Myocyte (in vitro differentiated cells): ENCODE measurements around the gene GET4. TPM values are rescaled to one million over a fixed set of nuclear protein-coding genes. Genes with fewer than 3 reads are reported as not detected.
"Not testable (repeated sequence)": the region's sequence is repeated elsewhere in the genome, so short reads cannot be mapped to it uniquely, and the experiment has no call there.

Source experiments
- DNase-seq: peaks from one replicate; pipeline ENCODE4 v3.0.0-alpha.2; 2012; ENCODE audit warnings: low read depth
- total RNA-seq: library from RNA; depleted of rRNA; stranded (reverse); fragments of >200 nt; gene quantifications from 2 replicates; pipeline ENCODE4 v1.2.3, GENCODE V29; 2014

GET4 gene
- total RNA-seq, 1 donor from 2014 or later, result 47.6 TPM

DNA sequence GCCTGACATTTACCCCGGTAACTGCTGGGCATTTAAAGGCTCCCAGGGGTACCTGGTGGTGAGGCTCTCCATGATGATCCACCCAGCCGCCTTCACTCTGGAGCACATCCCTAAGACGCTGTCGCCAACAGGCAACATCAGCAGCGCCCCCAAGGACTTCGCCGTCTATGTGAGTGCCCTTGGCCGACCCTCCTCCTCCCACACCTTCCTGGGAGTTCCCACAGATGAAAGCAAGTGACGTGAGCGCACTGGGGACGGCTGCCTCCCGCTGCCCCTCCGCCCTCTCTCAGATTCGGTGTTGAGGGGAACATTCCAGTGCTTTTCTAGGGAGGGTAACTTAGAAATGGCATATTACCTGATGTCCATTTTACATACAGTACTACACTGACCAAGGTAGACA is 7.0 kb upstream of the GET4 start:
- no peak for DNase-seq

DNA sequence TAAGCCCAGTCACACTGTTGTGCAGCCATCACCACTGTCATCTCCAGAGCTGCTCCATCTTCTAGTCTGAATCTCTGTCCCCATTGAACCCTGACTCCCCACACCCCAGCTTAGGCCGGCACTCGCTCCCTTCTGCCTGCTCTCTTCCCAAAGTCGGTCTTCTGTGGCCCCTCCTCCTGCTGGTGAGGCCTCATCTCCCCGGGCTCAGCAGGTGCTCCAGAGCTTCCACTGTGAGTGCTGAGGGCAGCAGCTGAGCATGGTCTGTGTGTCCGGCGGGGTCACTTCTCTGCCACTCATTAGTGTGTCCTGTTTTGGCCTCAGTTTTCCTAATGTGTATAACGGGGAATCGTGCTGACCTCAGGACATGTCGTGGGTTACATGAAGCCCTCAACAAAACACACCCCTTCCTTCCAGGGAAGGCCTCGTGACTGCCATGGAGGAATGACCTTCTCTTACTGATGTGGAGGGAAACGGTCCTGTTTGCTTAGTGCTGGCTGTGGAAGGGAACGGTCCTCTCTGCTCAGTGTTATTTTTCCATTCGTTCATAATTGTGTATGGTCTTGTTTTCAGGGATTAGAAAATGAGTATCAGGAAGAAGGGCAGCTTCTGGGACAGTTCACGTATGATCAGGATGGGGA is 4.3 kb upstream of the GET4 start:
- peak; percentile 66 for DNase-seq

DNA sequence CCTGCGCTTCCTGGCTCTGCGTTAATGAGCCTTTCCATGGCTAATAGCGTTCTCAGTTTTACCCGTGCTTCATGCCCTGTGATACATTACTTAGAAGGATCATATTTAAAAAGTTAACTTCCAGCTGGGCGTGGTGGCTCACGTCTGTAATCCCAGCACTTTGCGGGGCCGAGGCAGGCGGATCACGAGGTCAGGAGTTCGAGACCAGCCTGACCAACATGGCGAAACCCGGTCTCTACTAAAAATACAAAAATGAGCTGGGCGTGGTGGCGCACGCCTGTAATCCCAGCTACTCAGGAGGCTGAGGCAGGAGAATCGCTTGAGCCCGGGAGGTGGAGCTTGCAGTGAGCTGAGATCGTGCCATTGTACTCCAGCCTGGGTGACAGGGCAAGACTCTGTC is 3.7 kb upstream of the GET4 start:
- DNase-seq, result not testable (repeated sequence)

DNA sequence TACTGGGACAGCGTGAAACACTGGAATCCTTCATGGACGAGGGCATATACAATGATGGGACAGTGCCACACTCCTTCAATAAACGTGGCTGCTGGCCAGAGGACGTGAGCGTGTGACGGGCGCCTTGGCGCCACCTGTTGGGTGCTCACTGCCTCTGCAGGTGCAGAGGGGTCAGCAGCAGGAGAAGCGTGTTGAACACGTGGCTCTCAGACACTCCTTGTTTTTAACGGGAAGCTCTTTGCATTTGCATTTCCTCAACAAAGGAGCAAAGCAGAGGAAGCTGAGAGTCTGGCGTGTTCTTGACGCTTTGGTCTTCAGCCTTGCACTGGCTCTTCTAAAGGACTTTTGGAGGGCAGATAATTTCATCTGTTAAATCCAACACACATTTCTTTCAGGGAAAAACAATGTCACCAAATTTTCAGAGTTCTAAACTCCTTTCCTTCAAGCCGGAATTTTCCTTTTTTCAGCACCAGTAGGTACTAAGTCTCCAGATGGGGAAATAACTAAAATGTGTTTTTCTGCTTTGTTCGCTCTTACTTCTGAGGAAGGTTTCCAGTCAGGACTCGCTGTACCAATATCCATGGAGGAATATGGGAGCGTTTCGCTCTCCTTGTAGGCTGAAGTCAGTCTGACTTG is 2.9 kb upstream of the GET4 start:
- peak; percentile 78 for DNase-seq

DNA sequence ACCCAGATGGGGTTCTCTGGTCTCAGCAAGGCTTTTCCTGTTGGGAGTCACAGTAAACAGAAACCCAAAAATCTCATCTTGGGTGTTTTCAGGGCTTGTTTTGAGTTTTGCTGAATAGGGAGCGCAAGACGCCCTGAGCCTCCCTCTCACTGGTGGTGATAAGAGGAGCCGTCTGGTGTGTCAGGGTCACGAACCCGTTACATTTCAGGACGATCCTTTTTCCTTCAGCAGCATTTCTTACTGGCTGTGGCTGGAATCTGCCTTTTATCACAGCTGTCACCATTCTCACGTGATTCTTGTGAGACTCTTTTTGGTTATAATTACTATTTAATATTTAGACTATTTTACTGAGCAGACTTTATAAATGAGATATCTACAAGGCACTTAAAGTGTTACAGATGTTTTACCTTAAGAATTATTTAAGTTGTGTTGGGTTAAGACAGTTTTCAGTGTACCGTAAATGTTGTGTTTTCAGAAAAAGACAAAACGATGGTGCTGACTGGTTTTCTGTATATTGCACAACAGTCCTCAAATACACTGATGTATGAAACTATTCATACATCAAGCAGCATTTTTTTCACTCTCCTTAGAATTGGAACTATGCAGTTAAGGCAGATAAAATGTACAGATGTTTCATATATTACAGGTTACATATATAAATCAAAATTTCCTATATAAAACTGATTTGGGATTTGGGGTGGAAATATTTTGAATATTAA is 2.2 kb upstream of the GET4 start:
- DNase-seq, result no peak

DNA sequence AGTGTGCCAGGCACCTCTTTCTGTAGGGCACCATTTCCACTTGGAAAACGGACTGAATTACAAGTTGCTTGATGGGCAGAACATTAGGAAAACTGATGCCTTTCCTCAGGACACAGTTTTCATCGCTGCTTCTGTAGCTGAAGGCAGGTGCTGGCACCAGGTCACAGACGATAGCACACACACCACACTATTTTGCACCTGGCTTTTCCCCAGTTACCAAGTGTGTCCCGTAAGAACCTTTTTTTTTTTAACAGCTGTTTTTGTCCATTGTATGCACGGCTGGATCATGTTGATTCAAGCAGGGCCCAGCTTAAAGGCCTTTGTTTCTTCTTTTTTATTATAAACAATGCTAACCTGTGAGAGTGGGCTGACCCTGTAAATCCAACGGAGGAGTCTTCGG is 1.3 kb upstream of the GET4 start:
- DNase-seq, result no peak

DNA sequence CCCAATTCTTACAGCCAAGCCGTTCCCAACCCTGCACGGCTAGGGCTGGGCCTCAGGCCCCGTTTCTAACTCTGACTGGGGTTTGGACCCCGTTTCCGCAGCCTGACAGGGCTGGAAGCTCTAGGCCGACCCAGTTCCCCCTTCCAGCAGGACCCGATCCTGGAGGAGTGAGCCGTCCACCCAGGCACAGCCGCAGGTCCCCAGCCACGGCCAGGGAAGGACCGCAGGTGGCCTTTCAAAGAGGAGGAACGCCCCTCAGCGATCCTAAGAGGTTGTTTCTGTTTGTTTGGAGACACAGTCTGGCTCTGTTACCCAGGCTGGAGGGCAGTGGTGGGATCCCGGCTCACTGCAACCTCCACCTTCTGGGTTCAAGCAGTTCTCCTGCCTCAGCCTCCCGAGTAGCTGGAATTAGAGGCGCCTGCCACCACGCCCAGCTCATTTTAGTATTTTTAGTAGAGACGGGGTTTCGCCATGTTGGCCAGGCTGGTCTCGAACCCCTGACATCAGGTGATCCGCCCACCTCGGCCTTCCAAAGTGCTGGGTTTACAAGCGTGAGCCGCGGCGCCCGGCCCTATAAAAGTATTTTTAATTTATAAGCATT is 778 bp upstream of the GET4 start:
- DNase-seq, result no peak

DNA sequence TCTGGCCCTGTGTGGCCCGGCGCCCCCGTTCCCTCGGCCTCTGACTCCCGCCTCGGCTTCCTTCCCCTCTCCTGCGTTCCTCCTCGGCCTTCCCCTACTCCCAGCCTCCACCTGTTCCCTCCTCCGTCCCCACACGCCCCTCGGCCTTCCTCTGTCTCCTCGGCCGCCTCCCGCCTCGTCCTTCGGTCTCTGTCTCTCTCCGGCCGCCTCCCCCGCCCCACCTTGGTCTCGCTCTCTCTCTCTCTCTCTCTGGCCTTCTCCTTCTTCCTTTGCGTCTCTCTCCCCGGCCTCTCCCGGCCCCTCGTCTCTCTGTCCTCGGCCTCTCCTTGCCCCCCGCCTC is 588 bp downstream of the GET4 start:
- DNase-seq, result no peak

DNA sequence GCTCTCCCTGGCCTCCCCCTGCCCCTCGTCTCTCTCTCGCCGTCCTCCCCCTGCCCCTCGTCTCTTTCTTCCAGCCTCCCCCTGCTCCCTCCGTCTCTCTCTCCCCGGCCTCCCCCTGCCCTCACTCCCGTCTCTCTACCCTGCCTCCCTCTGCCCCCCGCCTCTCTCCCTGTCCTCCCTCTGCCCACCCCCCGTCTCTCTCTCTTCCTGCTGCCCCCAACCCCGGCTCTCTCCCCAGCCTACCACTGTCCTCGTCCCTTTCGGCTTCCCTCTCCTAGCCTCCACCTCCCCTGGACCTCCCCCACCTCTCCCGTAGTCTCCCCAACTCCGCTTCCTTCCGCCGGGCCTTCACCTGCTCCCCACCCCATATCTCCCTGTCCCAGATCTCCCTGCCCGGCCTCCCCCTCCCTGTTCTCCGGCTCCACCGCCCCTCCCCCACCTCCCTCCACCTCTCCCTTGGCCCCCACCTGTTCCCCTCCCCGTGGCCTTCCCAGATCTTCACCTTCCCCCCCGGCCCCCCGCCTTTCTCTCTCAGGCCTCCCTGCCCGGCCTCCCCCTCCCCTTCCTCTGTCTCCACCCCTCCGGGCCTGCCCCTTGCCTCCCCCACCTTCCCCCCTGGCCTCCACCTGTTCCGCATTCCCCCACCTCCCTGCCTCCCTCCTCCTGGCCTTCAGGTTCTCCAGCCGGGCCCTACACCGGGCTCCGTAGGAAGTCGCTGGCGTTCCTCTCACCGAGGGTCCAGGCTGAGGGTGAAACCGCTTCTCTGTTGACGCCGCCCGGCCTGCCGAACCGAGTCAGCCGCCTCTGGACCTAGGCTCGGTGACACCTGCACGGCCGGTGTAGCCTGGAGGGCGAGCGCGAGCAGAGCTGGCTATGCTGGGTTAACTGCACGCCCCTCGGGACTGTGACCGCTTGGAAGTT is 1.2 kb downstream of the GET4 start:
- no peak for DNase-seq

DNA sequence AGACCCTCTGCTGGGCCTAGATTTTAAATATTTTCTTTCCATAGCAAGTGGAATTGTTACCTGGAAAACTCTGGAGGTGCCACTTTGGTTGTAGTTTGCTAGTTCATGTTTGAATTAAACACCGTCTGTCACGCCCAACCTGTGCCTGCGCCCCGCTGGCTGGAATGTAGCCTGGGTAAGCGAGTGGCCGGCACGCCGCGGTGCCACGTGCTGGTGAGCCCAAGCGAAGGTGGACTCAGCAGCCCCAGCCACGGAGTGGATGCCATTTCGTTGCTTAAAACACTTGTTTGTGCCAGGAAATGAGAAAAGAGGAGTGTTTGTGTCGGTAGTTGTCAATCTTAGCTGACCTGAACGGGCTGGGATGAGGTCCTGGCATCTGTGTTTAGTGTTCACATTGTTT is 2.7 kb downstream of the GET4 start:
- no peak for DNase-seq

DNA sequence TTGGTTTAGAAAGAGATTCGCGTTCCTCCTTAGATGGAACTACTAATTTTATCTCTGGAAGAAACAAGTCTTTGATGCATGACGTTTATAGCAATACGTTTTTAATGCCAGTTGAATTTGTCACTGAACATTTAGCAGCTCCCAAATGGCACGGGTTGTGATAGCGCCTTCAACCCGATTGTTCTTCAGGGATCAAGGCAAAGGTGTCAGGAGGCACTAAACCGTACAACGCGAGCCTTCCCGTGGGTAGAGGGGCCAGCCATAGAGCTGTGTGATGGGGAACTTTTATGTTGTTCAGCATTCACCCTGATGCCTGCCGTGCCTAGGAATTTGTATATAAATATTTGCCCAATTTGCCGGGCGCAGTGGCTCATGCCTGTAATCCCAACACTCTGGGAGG is 3.4 kb downstream of the GET4 start:
- no peak for DNase-seq

DNA sequence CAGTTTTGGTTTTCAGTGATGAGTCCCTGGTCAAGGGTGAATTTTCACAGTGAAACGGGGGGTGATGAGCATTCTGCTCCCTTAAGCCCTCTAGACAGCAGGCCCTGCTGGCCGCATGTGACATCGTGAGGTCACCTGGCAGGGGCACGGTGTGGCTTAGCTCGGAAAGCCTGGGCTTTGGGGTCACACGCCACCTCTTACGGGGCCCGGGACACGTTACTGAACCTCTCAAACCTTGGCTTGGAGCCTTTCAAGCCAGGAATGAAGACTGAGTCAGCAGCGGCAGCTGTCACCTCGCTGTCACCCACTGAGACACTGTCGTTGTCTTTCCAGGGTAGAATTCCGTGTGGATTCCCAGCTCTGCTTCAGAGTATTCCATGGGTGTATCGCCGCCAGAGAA is 4.1 kb downstream of the GET4 start:
- peak; percentile 93 for DNase-seq

DNA sequence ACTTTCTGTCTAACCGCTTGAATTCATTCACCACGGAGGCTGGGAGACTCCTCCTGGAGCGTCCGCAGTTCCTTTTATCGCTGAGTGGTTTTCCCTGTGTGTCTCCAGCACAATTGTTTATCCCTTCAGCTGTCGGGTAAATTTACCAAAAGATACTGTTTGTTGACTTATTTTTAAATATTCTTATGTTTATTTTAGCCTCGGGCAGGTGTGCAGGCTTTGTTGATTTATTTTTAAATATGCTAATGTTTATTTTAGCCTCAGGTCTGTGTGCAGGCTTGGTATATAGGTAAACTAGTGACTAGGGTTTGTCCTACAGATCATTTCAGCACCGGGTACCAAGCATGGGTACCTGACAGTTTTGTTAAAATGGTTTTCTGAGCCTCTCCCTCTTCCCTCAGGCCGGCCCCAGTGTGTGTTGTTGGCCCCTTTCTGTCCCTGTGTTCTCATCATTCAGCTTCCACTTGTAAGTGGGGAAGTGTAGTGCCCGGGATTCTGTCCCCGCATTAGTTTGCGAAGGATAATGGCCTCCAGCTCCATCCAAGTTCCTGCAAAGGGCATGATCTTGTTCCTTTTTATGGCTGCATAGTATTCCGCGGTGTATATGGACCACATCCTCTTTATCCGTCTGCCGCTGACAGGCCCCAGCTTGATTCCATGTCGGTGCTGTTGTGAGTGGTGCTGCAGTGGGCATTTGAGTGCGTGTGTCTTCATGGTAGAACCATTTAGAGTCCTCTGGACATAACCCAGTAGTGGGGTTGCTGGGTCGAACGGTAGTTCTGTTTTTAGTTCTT is 5.3 kb downstream of the GET4 start:
- DNase-seq, result no peak

DNA sequence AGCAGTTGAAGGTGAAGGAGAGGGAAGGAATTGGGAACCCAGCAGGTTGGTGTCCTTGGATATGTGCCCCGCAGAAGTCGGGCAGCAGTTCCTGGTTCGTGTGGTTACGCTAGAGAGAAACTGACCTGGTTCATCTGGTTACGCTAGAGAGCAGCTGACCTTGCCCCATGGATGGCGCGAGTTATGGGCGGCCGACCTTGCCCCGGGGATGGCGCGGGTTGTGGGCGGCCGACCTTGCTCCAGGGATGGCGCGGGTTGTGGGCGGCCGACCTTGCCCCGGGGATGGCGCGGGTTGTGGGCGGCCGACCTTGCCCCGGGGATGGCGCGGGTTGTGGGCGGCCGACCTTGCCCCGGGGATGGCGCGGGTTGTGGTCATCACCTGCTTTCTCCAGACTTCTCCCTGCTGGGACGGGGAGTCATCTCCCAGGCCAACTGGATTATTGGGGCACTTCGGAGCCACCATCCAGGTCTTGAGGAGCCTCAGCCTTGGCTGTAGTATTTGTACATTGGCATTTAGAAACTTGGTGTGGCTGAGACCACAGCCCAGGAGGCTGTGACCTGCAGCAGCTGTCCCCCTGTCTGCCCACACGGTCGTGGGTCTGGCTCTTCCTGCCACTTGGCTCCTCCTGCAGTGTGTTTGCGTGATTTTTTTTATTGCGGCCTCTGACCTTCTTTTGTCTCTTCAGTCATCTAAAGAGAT is 6.1 kb downstream of the GET4 start:
- DNase-seq, result peak; percentile 80

DNA sequence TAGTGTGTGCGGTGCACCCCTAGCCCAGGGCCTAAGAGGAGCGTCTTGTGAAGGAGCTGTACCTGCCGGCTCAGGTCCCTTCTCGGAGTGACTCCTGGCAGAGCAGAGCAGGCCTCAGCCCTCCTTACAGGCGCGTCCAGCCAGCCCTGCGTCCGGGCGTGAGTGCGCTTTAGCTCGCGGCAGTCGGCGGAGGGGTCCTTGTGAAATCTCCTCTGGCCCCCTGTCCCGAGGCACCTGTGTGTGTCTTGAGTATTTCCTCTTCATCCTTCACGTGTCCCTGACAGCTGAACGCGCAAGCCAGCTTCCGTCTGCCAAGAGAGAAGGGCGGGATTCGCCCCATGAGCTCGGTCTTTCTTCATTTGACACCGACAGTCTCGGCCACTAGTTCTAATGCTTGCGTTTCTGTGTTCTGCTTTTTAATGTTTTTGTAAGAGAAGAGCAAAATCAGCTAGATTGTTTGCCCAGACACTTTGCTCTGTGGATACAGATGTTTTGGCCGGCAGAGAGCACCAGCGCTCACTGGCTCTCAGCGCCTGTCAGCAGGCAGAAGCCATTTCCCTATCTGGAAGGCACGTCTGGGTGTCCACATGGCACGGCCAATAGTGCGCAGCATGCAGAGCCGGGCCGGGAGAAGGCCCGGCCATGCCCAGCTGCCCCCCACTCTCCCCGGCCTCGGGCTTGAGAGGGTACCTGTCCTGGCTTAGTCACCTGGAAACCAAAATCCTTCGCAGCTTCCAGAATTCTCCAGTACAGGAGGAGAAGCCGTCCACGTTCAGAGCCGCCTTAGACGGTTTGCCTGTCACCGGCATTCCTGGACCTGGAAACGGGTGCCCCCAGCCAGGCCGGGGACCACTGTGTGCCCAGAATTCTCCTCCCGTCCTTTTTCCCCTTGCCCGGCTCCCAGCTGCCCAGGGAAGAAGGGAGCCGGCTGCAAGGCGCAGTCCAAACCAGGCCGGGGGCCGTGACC is 7.0 kb downstream of the GET4 start:
- DNase-seq, result no peak

DNA sequence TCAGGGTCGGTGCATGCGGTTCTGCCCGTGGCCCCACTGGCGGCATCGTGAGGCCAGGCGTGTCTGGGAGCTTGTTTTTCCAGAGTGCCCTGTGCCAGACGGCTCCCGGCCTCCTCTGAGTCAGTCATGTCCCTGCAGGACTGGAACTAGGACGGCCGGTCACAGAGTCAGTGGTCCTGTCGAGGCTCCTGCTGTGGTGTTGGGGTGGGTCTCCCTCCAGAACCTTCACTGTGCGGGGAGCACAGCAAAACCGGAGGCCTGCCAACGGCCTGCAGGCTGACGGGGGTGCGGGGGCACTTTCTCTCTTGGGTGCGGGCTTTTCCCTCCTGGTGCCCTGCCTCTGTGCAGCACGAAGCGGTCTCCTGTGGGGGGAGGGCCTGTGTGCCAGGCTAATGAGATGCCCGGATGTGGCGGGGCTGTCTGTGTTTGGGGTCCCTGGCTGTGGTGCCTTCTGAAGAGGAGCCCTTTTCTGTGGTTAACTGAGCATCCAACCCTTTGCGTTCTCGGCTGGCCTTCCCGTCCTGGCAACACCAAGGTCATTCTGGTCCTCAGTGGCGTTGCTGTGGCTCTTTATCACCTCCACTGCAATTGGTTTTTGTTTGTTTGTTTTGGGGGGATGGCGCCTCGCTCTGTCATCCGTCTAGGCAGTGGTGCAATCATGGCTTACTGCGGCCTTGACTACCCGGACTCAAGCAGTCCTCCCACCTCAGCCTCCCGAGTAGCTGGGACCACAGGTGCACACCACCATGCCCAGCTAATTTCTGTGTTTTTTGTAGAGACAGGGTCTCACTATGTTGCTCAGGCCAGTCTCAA is 8.0 kb downstream of the GET4 start:
- DNase-seq, result no peak

DNA sequence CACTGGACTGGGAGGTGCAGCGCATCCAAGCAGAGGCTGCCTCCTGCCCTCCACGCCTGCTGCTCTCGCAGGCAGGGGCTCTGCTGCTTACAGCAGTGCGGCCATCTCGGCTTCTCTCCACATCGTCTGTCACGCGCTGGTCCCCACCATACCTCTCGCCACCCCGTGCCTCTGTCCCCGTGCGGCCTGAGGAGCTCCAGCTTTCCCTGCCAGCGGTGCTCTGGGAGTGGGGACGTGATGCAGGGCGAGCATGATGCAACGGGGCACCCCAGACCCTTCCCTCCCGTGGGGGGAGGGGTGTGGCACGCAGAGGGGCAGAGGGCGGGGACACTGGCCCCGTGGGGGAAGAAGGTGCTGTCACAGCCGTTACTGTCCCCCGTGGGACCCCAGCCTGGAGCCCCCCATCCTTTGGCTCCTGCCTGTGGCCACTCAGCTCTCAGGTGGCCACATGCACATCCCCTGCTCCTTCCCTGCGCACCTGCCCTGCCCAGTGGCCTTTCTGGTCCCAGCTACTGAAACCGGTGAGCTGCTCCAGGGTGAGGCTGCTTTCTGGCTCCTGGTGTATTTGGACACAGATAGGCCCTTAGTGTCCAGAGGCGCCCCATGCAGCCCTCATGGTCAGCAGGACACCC is 9.0 kb downstream of the GET4 start:
- no peak for DNase-seq
